ENCODE data around the gene KCNN3.

The KCNN3 gene

GRCh38 chr1:154860156-154860870 is 9.8 kb downstream of the KCNN3 start:
- no peak for DNase-seq

- no peak for DNase-seq
Observed at GRCh38 chr1:154859786-154860155, 10.3 kb downstream of the KCNN3 start.

GRCh38 chr1:154859151-154859785 is 10.8 kb downstream of the KCNN3 start:
- no peak for DNase-seq

- no peak for DNase-seq
Observed at GRCh38 chr1:154857441-154858215, 12.5 kb downstream of the KCNN3 start.

- DNase-seq: no peak
Observed at GRCh38 chr1:154857022-154857421, 13.1 kb downstream of the KCNN3 start.

GRCh38 chr1:154856544-154856943 is 13.5 kb downstream of the KCNN3 start:
- no peak for DNase-seq

GRCh38 chr1:154856049-154856448 is 14.0 kb downstream of the KCNN3 start:
- DNase-seq: peak; percentile 62

GRCh38 chr1:154855186-154855851 is 14.8 kb downstream of the KCNN3 start:
- DNase-seq: no peak

- no peak for DNase-seq
Observed at GRCh38 chr1:154852845-154853244, 17.2 kb downstream of the KCNN3 start.

- no peak for DNase-seq
Observed at GRCh38 chr1:154851392-154852177, 18.5 kb downstream of the KCNN3 start.

GRCh38 chr1:154849645-154850131 is 20.4 kb downstream of the KCNN3 start:
- DNase-seq: no peak

GRCh38 chr1:154848983-154849382 is 21.1 kb downstream of the KCNN3 start:
- no peak for DNase-seq

GRCh38 chr1:154847891-154848290 is 22.2 kb downstream of the KCNN3 start:
- DNase-seq: peak; percentile 60

GRCh38 chr1:154846565-154847442 is 23.3 kb downstream of the KCNN3 start:
- DNase-seq: no peak

GRCh38 chr1:154845879-154846278 is 24.2 kb downstream of the KCNN3 start:
- no peak for DNase-seq

GRCh38 chr1:154845174-154845573 is 24.9 kb downstream of the KCNN3 start:
- no peak for DNase-seq

GRCh38 chr1:154844297-154844681 is 25.8 kb downstream of the KCNN3 start:
- no peak for DNase-seq

GRCh38 chr1:154843636-154844296 is 26.3 kb downstream of the KCNN3 start:
- DNase-seq: no peak

GRCh38 chr1:154842635-154843034 is 27.4 kb downstream of the KCNN3 start:
- peak; percentile 53 for DNase-seq

- no peak for DNase-seq
Observed at GRCh38 chr1:154841384-154841783, 28.7 kb downstream of the KCNN3 start.

Data from eye (tissue), 1 donor.